Smooth muscle cell of the brain vasculature (primary cell): ENCODE data around the gene TMEM17.

Source experiments
- DNase-seq: peaks from one replicate; pipeline ENCODE4 v3.0.0-alpha.2; 2012; ENCODE audit warnings: low read depth, low spot score

TMEM17 gene

GRCh38 chr2:62511636-62512035 lies 5.6 kb upstream of the TMEM17 start:
- DNase-seq, result no peak

DNA sequence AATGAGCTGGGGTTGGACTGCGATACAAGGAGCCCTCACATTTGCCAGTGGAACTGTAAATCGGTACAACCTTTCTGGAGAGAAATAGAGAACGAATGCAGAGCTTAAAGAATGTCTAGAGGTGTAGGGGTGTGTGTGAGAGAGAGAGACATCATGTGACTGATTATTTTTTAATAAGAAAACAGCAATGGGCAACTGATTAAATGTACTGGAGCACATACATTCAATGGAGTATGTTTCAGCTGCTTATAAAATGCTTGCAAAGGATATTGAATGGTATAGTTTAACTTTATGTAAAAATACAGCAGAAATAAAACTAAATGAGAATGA lies 391 bp upstream of the TMEM17 start:
- no peak for DNase-seq

GRCh38 chr2:62505109-62505749 lies 766 bp downstream of the TMEM17 start:
- no peak for DNase-seq

DNA sequence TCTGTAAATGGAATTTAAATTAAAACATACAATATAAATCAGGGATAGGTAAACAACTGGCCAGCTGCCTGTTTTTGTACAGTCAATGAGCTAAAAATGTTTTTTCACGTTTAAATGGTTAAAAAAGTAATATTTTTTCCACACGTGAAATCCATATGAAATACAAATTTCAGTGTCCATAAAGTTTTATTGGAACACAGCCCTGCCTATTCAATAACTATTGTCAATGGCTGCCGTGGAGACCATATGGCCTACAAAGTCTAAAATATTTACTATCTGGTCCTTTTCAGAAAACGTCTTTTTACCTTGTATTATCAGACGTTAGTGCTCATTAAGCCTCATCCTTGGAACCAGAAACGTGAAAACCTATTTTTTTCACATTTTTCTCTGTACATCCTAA lies 1.3 kb downstream of the TMEM17 start:
- DNase-seq, result no peak

DNA sequence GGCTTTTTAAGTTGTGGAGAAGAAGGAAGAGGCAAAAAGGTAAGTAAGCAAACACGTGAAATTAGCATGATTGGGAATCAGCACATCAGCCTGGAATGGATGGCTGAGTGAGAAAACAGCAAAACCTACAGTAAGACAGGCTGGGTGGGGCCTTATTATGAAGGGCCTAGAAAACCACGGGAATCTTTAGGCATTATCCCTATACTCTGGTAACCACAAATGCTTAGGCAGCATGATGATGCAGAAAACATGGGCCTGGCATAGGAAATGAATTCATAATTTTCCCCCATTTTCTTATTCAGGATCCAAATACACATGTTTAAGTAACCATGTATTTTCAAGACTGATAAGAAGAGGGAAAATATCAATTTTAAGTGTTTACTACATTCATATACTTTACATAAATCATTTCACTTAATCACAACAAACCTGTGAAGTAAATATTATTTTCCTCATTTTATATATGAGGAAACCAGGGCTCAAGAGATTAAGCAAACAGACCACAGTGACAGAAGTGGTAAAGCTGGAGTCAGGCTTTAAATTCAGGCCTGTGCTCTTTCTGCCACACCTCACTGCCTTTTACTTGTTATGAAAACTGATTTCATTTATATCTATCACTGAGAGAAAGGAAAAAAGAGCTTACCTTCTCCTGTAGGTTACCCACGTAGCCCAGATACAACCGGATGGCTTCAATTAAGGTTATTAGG lies 4.0 kb downstream of the TMEM17 start:
- no peak for DNase-seq

DNA sequence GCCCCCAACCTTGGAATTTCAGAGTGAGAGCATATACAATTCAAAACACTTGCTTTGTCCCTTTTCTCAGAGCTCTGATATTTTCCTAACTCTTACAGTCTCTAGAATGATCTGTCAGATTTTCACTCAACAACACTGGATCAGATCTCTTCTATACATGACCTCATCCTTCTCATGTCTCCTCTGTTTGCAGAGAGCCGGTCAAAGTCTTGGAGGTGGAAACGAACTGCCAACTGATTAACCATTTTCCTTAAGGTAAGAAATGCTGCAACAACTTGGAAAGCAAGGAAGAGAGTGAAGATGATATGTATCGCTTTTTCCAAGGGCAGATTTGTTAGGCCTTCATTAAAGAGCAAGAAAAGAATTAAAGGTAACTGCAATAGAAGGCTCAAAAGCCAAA lies 4.9 kb downstream of the TMEM17 start:
- no peak for DNase-seq

DNA sequence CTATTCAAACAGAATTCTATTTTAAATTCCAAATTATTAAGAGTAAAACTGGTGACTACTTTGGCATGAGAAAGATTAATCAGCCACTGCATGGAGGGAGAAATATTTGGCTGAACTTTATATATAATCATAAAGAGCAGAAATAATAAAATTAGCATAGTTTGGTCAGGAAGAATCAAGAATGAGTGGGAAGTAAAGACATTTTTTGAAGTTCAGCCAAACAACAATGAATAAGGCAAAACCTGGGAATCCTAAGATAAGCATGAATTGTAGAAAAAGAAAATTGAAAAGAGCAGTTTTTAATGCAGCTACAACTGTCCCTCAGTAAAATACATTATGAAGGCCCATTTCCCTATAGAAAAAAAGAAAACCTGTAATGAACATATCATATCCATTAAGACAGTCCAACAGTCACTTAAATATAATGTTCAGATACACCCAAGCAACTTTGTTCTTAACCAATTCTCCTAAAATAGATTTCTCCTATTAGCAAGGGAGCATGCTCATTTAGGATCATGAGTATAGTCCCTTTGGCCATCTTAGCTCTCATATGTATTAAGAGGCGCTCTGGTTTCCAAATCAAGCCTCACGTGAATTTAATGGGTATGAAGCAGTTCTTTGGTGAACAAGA lies 6.5 kb downstream of the TMEM17 start:
- DNase-seq, result no peak

- no peak for DNase-seq
Observed at GRCh38 chr2:62498739-62499138, 7.3 kb downstream of the TMEM17 start.

DNA sequence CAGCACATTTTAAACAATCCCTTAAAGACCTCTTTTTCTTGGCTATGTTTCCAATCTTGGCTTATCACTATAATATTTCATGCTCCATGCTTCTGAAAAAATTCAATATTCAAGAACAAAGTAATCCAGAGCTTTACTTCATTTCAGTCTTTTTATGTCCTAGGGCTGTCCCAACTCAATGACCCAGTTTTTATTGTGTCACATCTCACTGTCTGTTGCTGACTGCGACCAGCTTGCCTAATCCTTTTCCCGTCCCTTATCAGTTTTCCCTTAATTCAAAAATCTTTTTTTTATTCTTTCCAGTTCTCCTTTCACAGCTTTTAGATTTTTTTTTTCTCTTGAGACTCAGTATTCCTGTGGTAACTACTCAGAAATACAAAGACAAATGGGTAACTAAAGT lies 10.2 kb downstream of the TMEM17 start:
- no peak for DNase-seq

DNA sequence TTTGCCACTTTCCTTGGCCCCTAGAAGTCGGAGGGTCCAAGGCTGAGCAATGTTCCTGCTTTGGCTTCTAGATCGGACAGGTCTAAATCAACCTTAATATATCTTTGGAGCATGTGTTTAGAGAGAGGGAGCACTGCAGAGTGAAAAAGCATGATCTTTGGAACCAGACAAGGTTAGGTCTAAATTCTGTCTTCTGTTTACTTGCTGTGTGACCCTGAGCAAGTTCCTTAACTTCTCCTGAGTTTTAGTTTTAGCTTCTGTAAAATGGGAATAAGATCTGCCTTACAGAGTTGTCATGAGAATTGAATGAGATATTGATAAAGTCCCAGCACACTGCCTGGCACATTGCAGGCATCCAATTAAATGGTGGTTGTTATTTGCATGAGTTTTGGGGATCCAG lies 13.9 kb downstream of the TMEM17 start:
- DNase-seq, result no peak

GRCh38 chr2:62489702-62490101 lies 16.3 kb downstream of the TMEM17 start:
- DNase-seq, result no peak

GRCh38 chr2:62489162-62489561 lies 16.8 kb downstream of the TMEM17 start:
- no peak for DNase-seq

DNA sequence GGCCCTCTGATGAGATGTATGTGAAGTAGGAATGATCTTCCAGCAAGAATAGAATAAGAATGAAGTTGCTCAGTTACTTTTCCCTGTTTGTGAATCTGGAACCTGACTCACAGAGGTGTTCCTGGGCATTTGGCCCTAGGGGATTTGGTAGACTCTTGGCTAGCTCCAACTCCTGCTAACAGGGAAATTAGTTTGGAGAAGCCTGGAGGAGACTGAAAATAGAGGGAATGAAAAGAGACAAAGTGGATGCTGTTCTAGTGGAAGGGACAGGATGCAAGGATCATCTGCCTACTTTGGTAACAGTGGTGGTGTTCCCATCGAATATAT lies 19.6 kb downstream of the TMEM17 start:
- no peak for DNase-seq

- no peak for DNase-seq
Observed at GRCh38 chr2:62485761-62486438, 20.1 kb downstream of the TMEM17 start.

GRCh38 chr2:62482558-62483352 lies 23.2 kb downstream of the TMEM17 start:
- DNase-seq, result no peak

DNA sequence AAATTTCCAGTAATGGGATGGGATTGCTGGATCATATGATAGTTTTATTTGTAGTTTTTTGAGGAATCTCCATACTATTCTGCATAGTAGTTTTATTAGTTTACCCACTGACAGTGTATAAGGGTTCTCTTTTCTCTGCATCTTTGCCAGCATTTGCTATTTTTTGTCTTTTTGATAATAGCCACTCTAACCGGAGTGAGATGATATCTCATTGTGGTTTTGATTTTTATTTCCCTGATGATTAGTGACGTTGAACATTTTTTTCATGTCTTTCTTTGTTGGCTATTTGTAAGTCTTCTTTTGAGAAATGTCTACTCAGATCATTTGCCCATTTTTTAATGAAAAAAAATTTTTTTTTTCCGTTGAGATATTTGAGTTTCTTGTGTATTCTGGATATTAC lies 26.1 kb downstream of the TMEM17 start:
- DNase-seq, result no peak

- DNase-seq, result no peak
Observed at GRCh38 chr2:62478093-62478580, 27.9 kb downstream of the TMEM17 start.

DNA sequence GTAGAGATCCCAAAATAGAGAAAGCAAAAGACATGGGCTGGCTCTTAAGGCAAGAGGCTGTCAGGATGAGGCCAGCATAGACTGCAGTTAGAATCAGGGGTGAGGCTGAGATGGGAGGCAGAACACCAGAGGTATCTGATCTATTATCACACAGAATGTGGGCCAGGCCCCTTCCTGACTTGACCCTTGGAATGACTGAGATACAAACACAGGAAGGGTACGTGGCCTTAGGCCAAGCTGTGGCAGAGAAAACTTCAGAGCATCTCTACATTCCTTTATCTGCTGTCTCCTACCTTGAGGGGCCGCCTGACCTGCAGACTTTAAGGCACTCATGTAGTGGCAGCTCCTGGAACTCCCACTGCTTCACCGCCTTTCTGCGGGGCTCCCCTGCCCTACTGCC lies 28.4 kb downstream of the TMEM17 start:
- no peak for DNase-seq

- no peak for DNase-seq
Observed at GRCh38 chr2:62475172-62476011, 30.6 kb downstream of the TMEM17 start.

- no peak for DNase-seq
Observed at GRCh38 chr2:62474176-62474575, 31.8 kb downstream of the TMEM17 start.

GRCh38 chr2:62473246-62473827 lies 32.7 kb downstream of the TMEM17 start:
- DNase-seq, result no peak
